K562 (cell line): ENCODE results near the gene YBX3. TPM values are rescaled to one million over a fixed set of nuclear protein-coding genes. Genes with fewer than 3 reads are reported as not detected.

Source experiments
- ATAC-seq: fragments of 200-7000 bp; cut with Tn5 transposase; 3 replicates; pipeline ENCODE4 v1.9.1; 2020; ENCODE audit warnings: moderate library complexity
- BruUV-seq: library from RNA; stranded (reverse); fragments of 400-500 nt; replicated peaks from 2 replicates; lab custom pipeline; 2021; lab: Mats Ljungman, UMichigan
- CTCF ChIA-PET: fragments of 300-600 bp; formaldehyde crosslinking; extraction: SDS; loops from one replicate; lab custom pipeline; 2021; ENCODE audit warnings: low intra/inter-chr PET ratio; lab: Yijun Ruan, JAX
- POLR2A ChIA-PET: fragments of 300-600, 350-650 bp; sonication (Branson Sonifier 250); formaldehyde crosslinking; extraction: SDS; loops from one replicate; lab custom pipeline; 2021; ENCODE audit warnings: antibody characterized with exemption, inconsistent platforms; lab: Yijun Ruan, JAX
- DNase-seq, 4 experiments: peaks; one replicate each; pipeline versions ENCODE4 v3.0.0 to v3.0.0-alpha.2; 2011 to 2018; ENCODE audit warnings: low spot score in 3 of 4, mixed read lengths in 3 of 4; ENCODE audit errors: extremely low read depth in 1 of 4
- FAIRE-seq: peaks from 2 replicates; lab custom pipeline; 2011; peaks lifted over from hg19 to GRCh38; lab: Jason Lieb, UNC
- H2AFZ ChIP-seq: 2 replicates; pipeline ENCODE4 v1.6.0; 2011; ENCODE audit warnings: low read depth, low read length, control low read depth, inconsistent platforms
- H3K27ac ChIP-seq: fragments of 200-600 bp; 3 replicates; pipeline ENCODE4 v1.8.0; 2011; ENCODE audit warnings: low read depth, mild to moderate bottlenecking, control low read depth, inconsistent platforms, low read length, moderate library complexity, mixed read lengths; ENCODE audit errors: extremely low read depth
- H3K27me3 ChIP-seq, 2 experiments: fragments of 300-600 bp in 1 of 2; 2 replicates in 1 of 2; 3 replicates in 1 of 2; pipeline versions ENCODE4 v1.6.0 to v1.8.0; 2011; ENCODE audit warnings: inconsistent platforms in 2 of 2, low read length in 2 of 2, mild to moderate bottlenecking in 1 of 2, mixed read lengths in 1 of 2, moderate library complexity in 1 of 2; ENCODE audit not compliant: control insufficient read depth in 2 of 2, insufficient read depth in 2 of 2
- H3K36me3 ChIP-seq: fragments of 300-600 bp; 3 replicates; pipeline ENCODE4 v1.8.0; 2011; ENCODE audit warnings: mild to moderate bottlenecking, low read length, inconsistent platforms; ENCODE audit not compliant: control insufficient read depth, insufficient read depth
- H3K4me1 ChIP-seq, 2 experiments: fragments of 200-600 bp in 1 of 2; replicated peaks in 1 of 2; 2 replicates in 1 of 2; 3 replicates in 1 of 2; pipeline versions ENCODE4 v1.5.1 to v1.8.0; 2011; ENCODE audit warnings: inconsistent platforms in 2 of 2, low read length in 2 of 2, mild to moderate bottlenecking in 1 of 2, mixed read lengths in 1 of 2, moderate library complexity in 1 of 2; ENCODE audit not compliant: control insufficient read depth in 2 of 2, insufficient read depth in 2 of 2
- H3K4me2 ChIP-seq: 2 replicates; pipeline ENCODE4 v1.6.1; 2011; ENCODE audit warnings: low read length, control low read depth, inconsistent platforms, mixed read lengths; ENCODE audit not compliant: insufficient read depth
- H3K4me3 ChIP-seq: fragments of 200-600 bp; sonication (generic), shearing (Covaris generic); 2 replicates; pipeline ENCODE4 v1.5.1; 2016; ENCODE audit warnings: control low read depth, inconsistent platforms
- H3K79me2 ChIP-seq: fragments of 200-600 bp; 3 replicates; pipeline ENCODE4 v1.8.0; 2011; ENCODE audit warnings: low read length, inconsistent platforms; ENCODE audit not compliant: control insufficient read depth, insufficient read depth
- H3K9ac ChIP-seq, 2 experiments: 2 replicates each; pipeline versions ENCODE4 v1.6.0 to v1.6.1; 2011; ENCODE audit warnings: low read depth in 2 of 2, low read length in 2 of 2, control low read depth in 1 of 2, inconsistent platforms in 1 of 2, mild to moderate bottlenecking in 1 of 2, mixed read lengths in 1 of 2; ENCODE audit not compliant: insufficient read depth in 1 of 2
- H3K9me1 ChIP-seq: one replicate; pipeline ENCODE4 v1.6.0; 2011; ENCODE audit warnings: inconsistent platforms, mild to moderate bottlenecking, low read length, moderate library complexity; ENCODE audit not compliant: control insufficient read depth, insufficient read depth
- H3K9me3 ChIP-seq: replicated peaks from 2 replicates; pipeline ENCODE4 v1.5.1; 2011; ENCODE audit warnings: low read depth, low read length, inconsistent platforms; ENCODE audit not compliant: control insufficient read depth, insufficient read depth
- H4K20me1 ChIP-seq: replicated peaks from 2 replicates; pipeline ENCODE4 v1.6.1; 2011; ENCODE audit warnings: low read length, inconsistent platforms, mixed read lengths; ENCODE audit not compliant: control insufficient read depth, insufficient read depth
- HMGN3 ChIP-seq: IDR thresholded peaks from 2 replicates; pipeline ENCODE4 v1.6.1; 2011; ENCODE audit warnings: borderline replicate concordance, low read depth, mild to moderate bottlenecking, mixed read lengths, low read length; ENCODE audit not compliant: insufficient read length; ENCODE audit errors: extremely low read depth
- ILF3 ChIP-seq: fragments of 450-650 bp; IDR thresholded peaks from 2 replicates; pipeline ENCODE4 v1.6.1; 2018; ENCODE audit warnings: antibody characterized with exemption, mild to moderate bottlenecking, moderate library complexity, borderline replicate concordance
- MEIS2 ChIP-seq: fragments of 450-650 bp; IDR thresholded peaks from 2 replicates; pipeline ENCODE4 v1.6.1; 2014; ENCODE audit warnings: mild to moderate bottlenecking; ENCODE audit not compliant: partially characterized antibody
- POLR2AphosphoS2 ChIP-seq: IDR thresholded peaks from 2 replicates; pipeline ENCODE4 v1.6.1; 2012; ENCODE audit warnings: low read length, improper control_type of control experiment
- RBM22 ChIP-seq: fragments of 200-400 bp; formaldehyde crosslinking; IDR thresholded peaks from 2 replicates; pipeline ENCODE4 v1.6.1; 2018; ENCODE audit warnings: low read length, low read depth; ENCODE audit not compliant: poor library complexity, severe bottlenecking
- RFX1 ChIP-seq: fragments of 450-650 bp; IDR thresholded peaks from 2 replicates; pipeline ENCODE4 v1.6.1; 2016; ENCODE audit warnings: mild to moderate bottlenecking, moderate library complexity
- TCF3 ChIP-seq: sonication (generic); formaldehyde crosslinking; IDR thresholded peaks from 2 replicates; pipeline ENCODE4 v1.4.0; 2020; ENCODE audit warnings: mild to moderate bottlenecking, missing genetic modification reagents
- TFAM ChIP-seq: fragments of 250-450 bp; sonication (Bioruptor Pico); conservative IDR thresholded peaks from 2 replicates; pipeline ENCODE4 v1.5.0; 2021; ENCODE audit warnings: mild to moderate bottlenecking, moderate library complexity
- TRIM25 ChIP-seq: fragments of 450-650 bp; IDR thresholded peaks from 2 replicates; pipeline ENCODE4 v1.7.0; 2016; ENCODE audit warnings: borderline replicate concordance
- ZBTB43 ChIP-seq: sonication (generic); formaldehyde crosslinking; IDR thresholded peaks from 2 replicates; pipeline ENCODE4 v1.8.0; 2023; ENCODE audit warnings: mild to moderate bottlenecking, missing genetic modification reagents
- ZBTB5 ChIP-seq: fragments of 450-650 bp; IDR thresholded peaks from 2 replicates; pipeline ENCODE4 v1.6.1; 2017; ENCODE audit warnings: antibody characterized with exemption
- ZKSCAN3 ChIP-seq: fragments of 250-450 bp; sonication (Bioruptor Pico); IDR thresholded peaks from 2 replicates; pipeline ENCODE4 v1.4.0; 2020
- WGBS: fragments of 100-300 bp; shearing (Covaris generic); methylation state at CpG from one replicate; pipeline ENCODE4 v1.1.6; 2016; ENCODE audit warnings: low coverage, mixed read lengths; ENCODE audit not compliant: insufficient coverage; ENCODE audit errors: missing lambda C conversion rate; 5-methylcytosine and 5-hydroxymethylcytosine counted together
- in situ Hi-C: fragments of 300-500 bp; cut with MboI; formaldehyde crosslinking; loops from 4 replicates; pipeline ENCODE4 v1.15.0; 2018; ENCODE audit warnings: inconsistent platforms, mixed read lengths
- intact Hi-C: fragments of 100-400 bp; cut with micrococcal nuclease; formaldehyde crosslinking; loops from 2 replicates; pipeline ENCODE4 v1.14.2; 2022
- polyA plus RNA-seq, 8 experiments: library from polyadenylated mRNA; depleted of rRNA in 4 of 8; stranded (reverse) in 5 of 8; unstranded in 3 of 8; fragments of >200 nt; fragmentation: Nextera tagmentation in 2 of 8; fragmentation: Illumina TruSeq in 1 of 8; extraction: Ambion mirVana in 2 of 8; extraction: Trizol in 1 of 8; gene quantifications; 2 replicates each; pipeline versions ENCODE4 v1.2.1 to v1.2.3, GENCODE V29; 2011 to 2014; ENCODE audit warnings: inconsistent platforms in 1 of 8, missing spikeins in 1 of 8
- total RNA-seq, 7 experiments: library from RNA; depleted of rRNA in 6 of 7; stranded (reverse); fragments of >200 nt in 6 of 7; fragmentation: Illumina TruSeq in 2 of 7; extraction: Trizol in 2 of 7; gene quantifications; 2 replicates each; pipeline versions ENCODE4 v1.2.1 to v1.2.3, GENCODE V29; 2011 to 2021; ENCODE audit warnings: low replicate concordance in 1 of 7
- TF ChIP-seq, protein P1 (sequence below): sonication (generic); formaldehyde crosslinking; IDR thresholded peaks from 2 replicates; pipeline ENCODE4 v1.8.1; 2022; ENCODE audit warnings: missing genetic modification reagents
- TF ChIP-seq, protein P2 (sequence below): sonication (generic); formaldehyde crosslinking; IDR thresholded peaks from 2 replicates; pipeline ENCODE4 v1.8.0; 2022; ENCODE audit warnings: missing genetic modification reagents, mild to moderate bottlenecking, moderate library complexity, borderline replicate concordance
- TF ChIP-seq, protein P3 (sequence below): fragments of 250-450 bp; sonication (Bioruptor Pico); IDR thresholded peaks from 2 replicates; pipeline ENCODE4 v1.8.0; 2022; ENCODE audit warnings: moderate library complexity, mild to moderate bottlenecking, inconsistent platforms

Gene YBX3
- total and polyA plus RNA-seq, 9 of the 15 experiments (the other 6 are each of a cell fraction or from before 2014, with no cell fraction given): 47.0 to 239 (median 81.5) TPM

DNA sequence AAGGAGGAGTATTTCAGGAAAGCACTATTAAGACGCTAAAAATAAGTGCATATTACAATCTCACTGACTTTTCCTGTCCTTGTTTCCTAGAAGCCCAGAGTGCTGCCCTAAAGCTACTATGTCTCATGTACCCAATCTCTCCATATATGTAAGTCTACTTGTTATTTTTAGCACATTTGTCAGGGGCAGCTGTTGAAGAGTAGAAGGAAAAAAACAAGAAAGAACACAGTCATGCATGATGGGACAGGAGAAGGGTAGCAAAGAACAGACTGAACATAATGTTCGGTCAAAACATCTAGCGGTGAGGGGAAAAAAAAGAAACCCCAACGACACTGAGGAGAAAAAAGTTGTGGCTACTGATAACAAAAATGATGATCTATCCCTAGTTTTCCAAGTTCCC, 14.3 kb downstream of the YBX3 start:
- Histone ChIP-seq H3K9ac (no peak overlapping the region), H3K27ac (no peak overlapping the region), H3K4me1 (no peaks in the 10 kb centered on the region), H3K9me3 (no peaks in the 10 kb centered on the region), H3K4me3 (no peak overlapping the region), H3K36me3 (peaks cover 88% of the 10 kb centered on the region), H2AFZ (no peak overlapping the region), H3K9me1 (no peaks in the 10 kb centered on the region), H3K79me2 (peaks cover 4% of the 10 kb centered on the region; the same call in 2 of the 3 replicates), H4K20me1 (no peaks in the 10 kb centered on the region), H3K27me3 (no peaks in the 10 kb centered on the region), H3K4me2 (no peak overlapping the region)
- no TSS peak for BruUV-seq
- ChIA-PET CTCF (no interaction called here), POLR2A (interaction anchor here (0.9 kb wide), 1 partner anchor 13 kb away, joined by 3 read pairs; no protein-coding TSS in a partner anchor)
- in situ Hi-C loops: no loop called here
- no peak for DNase-seq
- WGBS: 87% methylated on average over 4 of the region's 4 CpGs
- intact Hi-C loops: no loop called here
- no peak for ATAC-seq
- no peak for FAIRE-seq
- TF ChIP-seq MEIS2 (no peak), TCF3 (CRISPR knock-in tag) (no peak), ZBTB5 (no peak), ZKSCAN3 (CRISPR knock-in tag) (no peak), ILF3 (no peak), RBM22 (no peak), TRIM25 (no peak), POLR2AphosphoS2 (no peak), HMGN3 (no peak), ZBTB43 (CRISPR knock-in tag) (no peak), RFX1 (no peak), TFAM (CRISPR knock-in tag) (no peak)
- TF ChIP-seq, protein P1, sequence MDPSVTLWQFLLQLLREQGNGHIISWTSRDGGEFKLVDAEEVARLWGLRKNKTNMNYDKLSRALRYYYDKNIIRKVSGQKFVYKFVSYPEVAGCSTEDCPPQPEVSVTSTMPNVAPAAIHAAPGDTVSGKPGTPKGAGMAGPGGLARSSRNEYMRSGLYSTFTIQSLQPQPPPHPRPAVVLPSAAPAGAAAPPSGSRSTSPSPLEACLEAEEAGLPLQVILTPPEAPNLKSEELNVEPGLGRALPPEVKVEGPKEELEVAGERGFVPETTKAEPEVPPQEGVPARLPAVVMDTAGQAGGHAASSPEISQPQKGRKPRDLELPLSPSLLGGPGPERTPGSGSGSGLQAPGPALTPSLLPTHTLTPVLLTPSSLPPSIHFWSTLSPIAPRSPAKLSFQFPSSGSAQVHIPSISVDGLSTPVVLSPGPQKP (CRISPR knock-in tag): no peak
- TF ChIP-seq, protein P2, sequence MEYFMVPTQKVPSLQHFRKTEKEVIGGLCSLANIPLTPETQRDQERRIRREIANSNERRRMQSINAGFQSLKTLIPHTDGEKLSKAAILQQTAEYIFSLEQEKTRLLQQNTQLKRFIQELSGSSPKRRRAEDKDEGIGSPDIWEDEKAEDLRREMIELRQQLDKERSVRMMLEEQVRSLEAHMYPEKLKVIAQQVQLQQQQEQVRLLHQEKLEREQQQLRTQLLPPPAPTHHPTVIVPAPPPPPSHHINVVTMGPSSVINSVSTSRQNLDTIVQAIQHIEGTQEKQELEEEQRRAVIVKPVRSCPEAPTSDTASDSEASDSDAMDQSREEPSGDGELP (CRISPR knock-in tag): no peak
- TF ChIP-seq, protein P3, sequence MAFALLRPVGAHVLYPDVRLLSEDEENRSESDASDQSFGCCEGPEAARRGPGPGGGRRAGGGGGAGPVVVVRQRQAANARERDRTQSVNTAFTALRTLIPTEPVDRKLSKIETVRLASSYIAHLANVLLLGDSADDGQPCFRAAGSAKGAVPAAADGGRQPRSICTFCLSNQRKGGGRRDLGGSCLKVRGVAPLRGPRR (CRISPR knock-in tag): no peak
